GM18520 (cell line): ENCODE measurements around the gene TMEM128.
"Not testable (repeated sequence)": the region's sequence is repeated elsewhere in the genome, so short reads cannot be mapped to it uniquely, and the experiment has no call there.

ENCODE experiments used
- ATAC-seq: cut with Tn5 transposase; IDR thresholded peaks from one replicate; pipeline ENCODE4 v1.9.1; 2021; ENCODE audit not compliant: unreplicated experiment

The TMEM128 gene

GRCh38 chr4:4256799-4257198 is 8.8 kb upstream of the TMEM128 start:
- no peak for ATAC-seq

- no peak for ATAC-seq
Observed at GRCh38 chr4:4254666-4255065, 6.6 kb upstream of the TMEM128 start.

GRCh38 chr4:4254199-4254598 is 6.2 kb upstream of the TMEM128 start:
- no peak for ATAC-seq

- ATAC-seq, result no peak
Observed at GRCh38 chr4:4249866-4250265, 1.8 kb upstream of the TMEM128 start.

- ATAC-seq, result not testable (repeated sequence)
Observed at GRCh38 chr4:4249342-4249741, 1.3 kb upstream of the TMEM128 start.

- no peak for ATAC-seq
Observed at GRCh38 chr4:4248885-4249203, 821 bp upstream of the TMEM128 start.

- ATAC-seq, result no peak
Observed at GRCh38 chr4:4247696-4248028, 361 bp downstream of the TMEM128 start.

- ATAC-seq, result no peak
Observed at GRCh38 chr4:4245172-4245571, 2.9 kb downstream of the TMEM128 start.

GRCh38 chr4:4239551-4239950 is 8.5 kb downstream of the TMEM128 start:
- not testable (repeated sequence) for ATAC-seq

GRCh38 chr4:4233610-4234009 is 14.4 kb downstream of the TMEM128 start:
- no peak for ATAC-seq

- ATAC-seq, result no peak
Observed at GRCh38 chr4:4228356-4228668, 19.7 kb downstream of the TMEM128 start.

GRCh38 chr4:4227510-4228355 is 20.3 kb downstream of the TMEM128 start:
- no peak for ATAC-seq

- no peak for ATAC-seq
Observed at GRCh38 chr4:4226606-4227438, 21.2 kb downstream of the TMEM128 start, which contains the start of gene OTOP1. TSS of gene OTOP1 (minus strand) at chr4:4226929. CDS start at chr4:4226864, 65 bp downstream.

- ATAC-seq, result no peak
Observed at GRCh38 chr4:4225915-4226605, 22.0 kb downstream of the TMEM128 start.

GRCh38 chr4:4217113-4217512 is 30.9 kb downstream of the TMEM128 start:
- no peak for ATAC-seq

- no peak for ATAC-seq
Observed at GRCh38 chr4:4216648-4217047, 31.4 kb downstream of the TMEM128 start.

GRCh38 chr4:4213674-4214073 is 34.3 kb downstream of the TMEM128 start:
- ATAC-seq, result not testable (repeated sequence)

GRCh38 chr4:4206204-4206603 is 41.8 kb downstream of the TMEM128 start:
- no peak for ATAC-seq

- ATAC-seq, result no peak
Observed at GRCh38 chr4:4204401-4204745, 43.6 kb downstream of the TMEM128 start.

- ATAC-seq, result no peak
Observed at GRCh38 chr4:4203688-4204400, 44.2 kb downstream of the TMEM128 start.

- no peak for ATAC-seq
Observed at GRCh38 chr4:4202510-4202909, 45.5 kb downstream of the TMEM128 start.
